ENCODE results near the gene KLK15. TPM values are rescaled to one million over a fixed set of nuclear protein-coding genes. Genes with fewer than 3 reads are reported as not detected.

Gene KLK15
- total RNA-seq, 4 donors from 2014 or later, result not detected

DNA sequence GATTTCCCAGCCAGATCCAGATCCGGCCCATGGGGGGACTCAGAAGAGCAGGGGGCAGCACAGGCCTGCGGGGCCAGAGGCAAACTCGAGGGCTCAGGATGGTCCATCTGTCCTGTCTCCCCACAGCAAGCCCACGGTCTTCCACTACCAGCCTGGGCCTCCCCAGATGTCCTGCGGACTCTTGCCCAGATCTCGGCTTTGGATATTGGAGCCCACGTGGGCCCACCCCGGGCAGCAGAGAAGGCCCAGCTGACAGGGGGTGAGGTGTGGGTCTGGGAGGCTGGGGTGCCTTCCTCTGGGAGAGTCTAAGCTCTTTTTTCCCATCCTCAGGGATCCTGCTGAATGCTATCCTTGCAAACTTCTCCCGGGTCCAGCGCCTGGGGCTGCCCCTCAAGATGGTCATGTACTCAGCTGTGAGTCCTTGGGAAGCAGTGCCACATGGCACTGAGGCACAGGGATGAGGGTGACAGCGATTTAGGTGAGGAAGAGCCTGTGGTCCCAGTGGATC, 39.8 kb downstream of the KLK15 start:
- no peak for DNase-seq (ENCODE audit: low spot score in 2 of 2)
- H3K9me3 ChIP-seq, result no peaks in the 10 kb centered on the region
- no peak overlapping the region for H3K27ac ChIP-seq
- H3K4me3 ChIP-seq, result no peak overlapping the region
- H3K36me3 ChIP-seq, result peaks cover 0 to 33% (median 0%) of the 10 kb centered on the region in 3 donors
- no peaks in the 10 kb centered on the region for H3K4me1 ChIP-seq
- H3K27me3 ChIP-seq, result no peaks in the 10 kb centered on the region
- WGBS, 2 donors, result 51 to 57% methylated on average over 8 to 11 of the region's 11 CpGs
- TF ChIP-seq, protein P1, sequence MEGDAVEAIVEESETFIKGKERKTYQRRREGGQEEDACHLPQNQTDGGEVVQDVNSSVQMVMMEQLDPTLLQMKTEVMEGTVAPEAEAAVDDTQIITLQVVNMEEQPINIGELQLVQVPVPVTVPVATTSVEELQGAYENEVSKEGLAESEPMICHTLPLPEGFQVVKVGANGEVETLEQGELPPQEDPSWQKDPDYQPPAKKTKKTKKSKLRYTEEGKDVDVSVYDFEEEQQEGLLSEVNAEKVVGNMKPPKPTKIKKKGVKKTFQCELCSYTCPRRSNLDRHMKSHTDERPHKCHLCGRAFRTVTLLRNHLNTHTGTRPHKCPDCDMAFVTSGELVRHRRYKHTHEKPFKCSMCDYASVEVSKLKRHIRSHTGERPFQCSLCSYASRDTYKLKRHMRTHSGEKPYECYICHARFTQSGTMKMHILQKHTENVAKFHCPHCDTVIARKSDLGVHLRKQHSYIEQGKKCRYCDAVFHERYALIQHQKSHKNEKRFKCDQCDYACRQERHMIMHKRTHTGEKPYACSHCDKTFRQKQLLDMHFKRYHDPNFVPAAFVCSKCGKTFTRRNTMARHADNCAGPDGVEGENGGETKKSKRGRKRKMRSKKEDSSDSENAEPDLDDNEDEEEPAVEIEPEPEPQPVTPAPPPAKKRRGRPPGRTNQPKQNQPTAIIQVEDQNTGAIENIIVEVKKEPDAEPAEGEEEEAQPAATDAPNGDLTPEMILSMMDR (IDR thresholded peaks at IDR 0.05), result no peak
- TF ChIP-seq POLR2A (IDR thresholded peaks at IDR 0.05) (no peak), EP300 (IDR thresholded peaks at IDR 0.05) (no peak)

DNA sequence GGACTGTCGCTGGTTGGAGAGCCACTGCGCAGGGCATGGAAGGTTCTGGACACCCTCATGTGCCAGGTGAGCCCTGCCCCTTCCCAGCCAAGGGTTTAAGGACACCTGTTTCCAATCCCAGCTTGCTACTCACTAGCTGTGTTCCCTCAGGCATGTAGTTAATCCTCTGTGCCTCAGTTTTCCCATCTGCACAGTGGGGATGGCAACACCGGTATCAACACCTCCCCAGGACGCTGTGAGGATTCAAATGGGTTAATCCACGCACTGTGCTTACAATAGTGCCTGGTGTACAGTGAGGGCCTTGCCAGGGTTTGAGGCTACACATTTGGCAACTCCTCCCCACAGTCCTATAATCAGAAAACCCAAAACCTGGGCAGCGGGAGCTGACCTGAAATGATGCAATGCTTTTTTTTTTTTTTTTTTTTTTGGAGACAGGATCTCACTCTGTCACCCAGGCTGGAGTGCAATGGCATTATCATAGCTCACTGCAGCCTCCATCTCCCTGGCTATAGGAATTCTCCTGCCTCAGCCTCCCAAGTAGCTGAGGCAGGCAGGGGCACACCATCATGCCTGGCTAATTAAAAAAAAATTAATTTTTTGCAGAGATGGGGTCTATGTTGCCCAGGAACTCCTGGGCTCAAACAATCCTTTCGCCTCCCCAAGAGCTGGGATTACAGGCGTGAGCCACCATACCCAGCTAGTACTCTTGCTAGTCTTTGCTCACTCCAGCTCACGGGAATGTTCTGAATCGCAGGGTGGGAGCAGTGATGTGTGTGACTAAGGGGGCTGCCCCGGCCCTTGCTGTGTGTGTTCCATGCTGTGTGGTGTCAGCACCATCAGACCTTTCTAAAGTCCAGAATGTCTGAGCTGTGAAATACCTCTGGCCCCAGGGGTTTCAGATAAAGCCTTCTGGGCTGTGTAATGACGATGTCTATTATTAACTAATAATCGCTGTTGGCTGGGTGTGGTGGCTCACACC, 40.8 kb downstream of the KLK15 start:
- WGBS, 2 donors, result 85 to 87% methylated on average over 13 of the region's 13 CpGs
- TF ChIP-seq POLR2A (IDR thresholded peaks at IDR 0.05) (no peak), EP300 (IDR thresholded peaks at IDR 0.05) (no peak)
- TF ChIP-seq, protein P1 (IDR thresholded peaks at IDR 0.05), result no peak
- H3K4me1 ChIP-seq, result no peaks in the 10 kb centered on the region

DNA sequence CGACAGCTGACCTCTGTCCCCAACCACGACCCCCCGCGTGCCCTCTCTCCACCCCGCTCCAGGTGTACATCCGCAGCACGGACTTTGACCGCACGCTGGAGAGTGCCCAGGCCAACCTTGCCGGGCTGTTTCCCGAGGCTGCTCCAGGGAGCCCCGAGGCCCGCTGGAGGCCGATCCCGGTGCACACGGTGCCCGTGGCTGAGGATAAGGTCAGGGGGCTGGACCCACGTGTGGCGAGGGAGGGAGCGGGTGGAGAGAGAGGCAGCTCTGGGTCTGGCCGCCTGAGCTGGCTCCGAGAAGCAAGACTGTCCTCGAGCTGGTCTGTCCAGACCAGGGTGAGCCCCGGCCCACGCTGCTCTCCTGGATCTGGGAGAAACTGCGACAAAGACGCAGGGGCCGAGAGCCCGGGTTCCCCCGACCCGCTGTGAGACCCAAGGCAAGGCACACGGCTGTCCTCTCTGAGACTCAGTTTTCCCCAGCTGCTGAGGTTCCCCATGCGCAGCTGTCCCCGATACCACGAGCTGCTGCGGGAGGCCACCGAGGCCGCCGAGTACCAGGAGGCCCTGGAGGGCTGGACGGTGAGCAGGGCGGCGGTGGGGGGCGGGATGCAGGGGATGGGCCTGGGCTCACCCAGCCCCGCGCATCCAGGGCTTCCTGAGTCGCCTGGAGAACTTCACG, 41.6 kb downstream of the KLK15 start:
- 74 to 84% methylated on average over 23 of the region's 47 CpGs for WGBS, 2 donors
- H3K4me3 ChIP-seq, result no peak overlapping the region

More for the DNA sequence above, 40.8 kb downstream of the KLK15 start:
- Histone ChIP-seq H3K9me3 (no peaks in the 10 kb centered on the region), H3K36me3 (peaks cover 0 to 23% (median 0%) of the 10 kb centered on the region in 3 donors), H3K4me3 (no peak overlapping the region), H3K27me3 (no peaks in the 10 kb centered on the region), H3K27ac (no peak overlapping the region)
- no peak for DNase-seq (ENCODE audit: low spot score in 2 of 2)

DNA sequence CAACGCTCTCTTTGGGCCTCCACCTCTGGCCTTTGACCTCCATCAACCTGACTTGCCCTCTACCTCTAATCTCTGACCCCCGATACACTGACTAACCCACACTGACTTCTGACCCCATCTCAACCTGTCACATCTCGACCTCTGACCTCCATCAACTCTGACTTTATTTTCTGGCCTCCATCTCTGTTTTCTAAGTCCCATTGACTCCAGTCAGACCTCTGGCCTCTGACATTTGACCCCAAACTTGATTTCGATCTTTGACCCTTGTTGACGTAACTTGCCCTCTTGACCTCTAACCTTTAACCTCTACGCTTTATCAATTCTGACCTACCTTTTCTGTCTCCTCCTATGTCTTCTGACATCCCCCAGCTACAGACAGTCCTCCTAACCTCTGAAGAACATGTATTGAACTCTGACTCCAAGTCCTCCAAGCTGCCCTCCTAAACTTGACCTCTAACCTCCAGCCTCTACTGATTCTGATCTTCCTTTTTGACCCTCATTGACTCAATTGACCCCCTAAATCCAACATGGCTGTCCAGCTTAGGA, 42.4 kb downstream of the KLK15 start:
- 71 to 82% methylated on average over 6 of the region's 6 CpGs for WGBS, 2 donors
- no peak for DNase-seq (ENCODE audit: low spot score in 2 of 2)

More for the DNA sequence above, 41.6 kb downstream of the KLK15 start:
- H3K36me3 ChIP-seq, result peaks cover 0 to 14% (median 0%) of the 10 kb centered on the region in 3 donors
- H3K4me1 ChIP-seq, result no peaks in the 10 kb centered on the region
- H3K27me3 ChIP-seq, result no peaks in the 10 kb centered on the region
- no peak for DNase-seq (ENCODE audit: low spot score in 2 of 2)
- TF ChIP-seq, protein P1 (IDR thresholded peaks at IDR 0.05), result no peak
- TF ChIP-seq POLR2A (IDR thresholded peaks at IDR 0.05) (no peak), EP300 (IDR thresholded peaks at IDR 0.05) (no peak)
- no peak overlapping the region for H3K27ac ChIP-seq
- H3K9me3 ChIP-seq, result no peaks in the 10 kb centered on the region

More for the DNA sequence above, 42.4 kb downstream of the KLK15 start:
- H3K9me3 ChIP-seq, result no peaks in the 10 kb centered on the region
- H3K36me3 ChIP-seq, result peaks cover 0 to 7% (median 0%) of the 10 kb centered on the region in 3 donors
- TF ChIP-seq EP300 (IDR thresholded peaks at IDR 0.05), result no peak
- TF ChIP-seq, protein P1 (IDR thresholded peaks at IDR 0.05), result no peak
- no peak for TF ChIP-seq POLR2A (IDR thresholded peaks at IDR 0.05)
- H3K4me1 ChIP-seq, result no peaks in the 10 kb centered on the region
- no peak overlapping the region for H3K27ac ChIP-seq
- no peak overlapping the region for H3K4me3 ChIP-seq
- no peaks in the 10 kb centered on the region for H3K27me3 ChIP-seq

All from tibial nerve (tissue), 4 donors.